GM21515 (cell line): Measurements from ENCODE around the gene OIP5.
"Not testable (repeated sequence)": the region's sequence is repeated elsewhere in the genome, so short reads cannot be mapped to it uniquely, and the experiment has no call there.

ENCODE experiments used
- ATAC-seq: cut with Tn5 transposase; IDR thresholded peaks from one replicate; pipeline ENCODE4 v1.9.1; 2021; ENCODE audit not compliant: unreplicated experiment

Gene OIP5

DNA sequence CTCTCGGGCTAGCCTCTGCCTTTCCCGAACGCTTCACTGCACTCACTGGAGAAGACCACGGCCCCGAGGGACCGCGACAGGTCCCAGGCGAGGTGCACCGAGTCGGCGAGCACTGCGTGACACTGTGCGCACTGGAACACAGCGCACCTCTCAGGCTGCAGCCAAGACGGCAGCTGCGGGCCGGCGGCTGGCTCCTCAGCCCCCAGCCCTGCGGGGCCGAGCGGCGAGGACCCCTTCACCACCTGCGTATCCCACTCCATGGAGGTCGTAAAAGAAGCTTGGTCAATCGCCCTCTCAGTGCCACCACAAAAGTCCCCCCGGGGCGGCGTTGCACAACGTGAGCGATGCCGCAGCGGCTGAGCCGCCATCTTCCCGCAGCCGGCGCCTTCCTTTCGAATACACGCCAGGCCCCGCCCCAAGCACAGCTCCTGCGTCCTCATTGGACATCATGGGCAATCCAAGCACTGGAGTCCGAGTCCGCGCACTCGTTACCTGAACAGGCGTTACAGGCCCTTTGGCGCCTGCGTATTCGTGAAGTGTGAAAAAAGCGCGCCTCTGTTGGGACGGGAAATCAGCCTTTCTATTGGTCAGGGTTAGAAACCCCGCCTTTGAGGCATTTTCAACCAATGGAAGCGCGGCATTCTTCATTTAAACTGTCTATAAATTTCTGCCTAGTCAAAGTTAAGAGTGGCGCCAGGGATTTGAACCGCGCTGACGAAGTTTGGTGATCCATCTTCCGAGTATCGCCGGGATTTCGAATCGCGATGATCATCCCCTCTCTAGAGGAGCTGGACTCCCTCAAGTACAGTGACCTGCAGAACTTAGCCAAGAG lies at the start of gene OIP5, which contains the start of gene NUSAP1:
Gene OIP5, minus strand, starts transcription at position 398 of the 832 bp plus-strand sequence. Its CDS starts 30 bp downstream, at position 368.
Gene NUSAP1, plus strand, starts transcription at position 688 of the 832 bp plus-strand sequence. Its CDS starts 77 bp downstream, at position 765.
- ATAC-seq: peak; percentile 80

DNA sequence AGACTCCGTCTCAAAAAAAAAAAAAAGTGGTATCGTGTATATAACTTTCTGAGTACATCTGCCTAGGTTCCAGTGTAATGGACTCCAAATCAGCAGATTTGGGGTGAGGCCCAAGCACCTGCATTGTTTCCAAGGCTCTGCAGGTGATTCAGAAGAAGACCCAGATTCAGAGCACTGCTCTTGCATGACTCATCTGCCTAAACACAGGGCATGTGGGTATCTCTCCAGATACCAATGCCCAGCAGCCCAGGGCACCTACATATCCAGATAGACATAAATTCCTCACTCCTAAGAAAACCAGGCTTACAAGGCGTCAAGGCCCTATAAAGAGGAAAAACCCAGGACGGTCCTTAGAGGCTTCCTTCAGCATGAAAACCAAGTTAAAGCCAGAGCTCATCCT lies 45.6 kb upstream of the OIP5 start:
- no peak for ATAC-seq

DNA sequence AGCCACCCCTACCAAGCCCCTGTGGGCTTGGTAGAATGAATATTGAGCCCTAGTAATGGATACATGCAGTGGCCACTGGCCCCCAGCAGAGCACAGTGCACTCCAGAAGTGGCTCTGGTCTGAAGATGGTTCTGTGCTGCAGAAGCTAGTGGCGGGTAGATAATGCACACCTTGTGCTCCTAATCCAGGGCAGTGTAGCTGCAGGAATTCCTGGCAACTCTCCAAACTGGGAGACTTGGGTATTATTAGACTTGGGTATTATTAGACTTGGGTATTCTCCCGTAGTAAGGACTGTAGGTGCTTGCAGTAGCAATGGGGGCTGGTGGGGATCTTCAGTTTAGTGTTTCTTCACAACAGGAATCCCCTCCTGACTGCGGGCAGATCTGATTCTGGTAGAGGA lies 35.0 kb upstream of the OIP5 start:
- ATAC-seq: no peak

DNA sequence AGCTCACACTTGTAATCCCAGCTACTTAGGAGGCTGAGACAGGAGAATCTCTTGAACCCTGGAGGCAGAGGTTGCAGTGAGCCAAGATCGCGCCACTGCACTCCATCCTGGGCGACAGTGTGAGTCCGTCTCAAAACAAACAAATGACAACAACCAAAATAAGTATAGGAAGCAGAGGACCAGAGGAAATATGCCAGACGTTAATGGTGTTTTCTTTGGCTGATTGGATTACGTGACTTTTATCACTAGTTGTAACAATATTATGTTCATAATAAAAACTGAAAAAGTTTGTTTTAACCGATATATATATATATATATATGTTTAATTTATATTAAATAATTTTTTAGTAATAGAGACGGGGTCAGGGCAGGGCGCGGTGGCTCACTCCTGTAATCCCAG lies 22.0 kb upstream of the OIP5 start:
- no peak for ATAC-seq

DNA sequence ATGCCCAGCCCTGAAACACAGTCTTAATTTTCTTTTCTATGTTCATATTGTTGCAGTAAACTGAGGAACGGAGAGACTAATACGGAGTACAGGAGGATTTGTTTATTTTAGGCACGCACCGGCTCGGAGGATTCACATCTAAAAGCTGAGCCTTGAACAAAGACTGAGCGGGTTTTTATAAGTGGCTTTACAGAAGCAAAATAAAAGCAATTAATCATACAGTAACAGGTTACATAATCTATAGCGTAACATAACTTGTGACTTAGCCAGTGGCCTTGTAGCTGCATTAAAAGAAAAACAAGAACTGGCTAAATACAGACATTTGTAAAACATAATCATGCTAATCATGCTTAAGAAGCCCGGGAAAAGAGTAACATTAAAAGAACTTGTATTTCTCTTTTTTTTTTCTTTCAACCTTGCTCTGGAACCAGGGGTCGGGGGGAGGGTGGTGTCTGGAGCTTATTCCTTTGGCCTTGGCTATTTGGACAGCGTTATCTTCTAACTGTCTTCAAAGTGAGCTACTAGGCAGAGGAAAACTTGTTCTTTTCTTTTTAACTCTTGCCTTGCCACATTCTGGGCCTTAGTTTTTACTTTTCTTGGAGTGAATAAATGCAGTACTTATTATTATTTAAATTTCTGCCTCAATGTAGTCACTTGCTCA lies 17.8 kb upstream of the OIP5 start:
- ATAC-seq: no peak

DNA sequence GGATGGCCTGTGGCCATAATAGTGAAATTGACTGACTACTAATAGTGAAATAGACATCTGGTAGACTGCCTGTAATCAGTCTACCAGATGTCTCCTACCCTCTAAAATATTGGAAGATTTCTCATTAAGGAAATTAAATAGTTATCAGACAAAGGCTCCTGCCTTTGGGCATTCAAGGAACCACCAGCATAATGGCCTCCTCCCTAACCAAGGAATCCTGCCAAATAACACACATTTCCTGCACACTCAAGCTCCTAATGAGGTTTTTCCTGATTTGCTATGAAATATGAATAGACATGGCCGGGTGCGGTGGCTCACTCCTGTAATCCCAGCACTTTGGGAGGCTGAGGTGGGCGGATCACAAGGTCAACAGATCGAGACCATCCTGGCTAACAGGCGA lies 14.8 kb upstream of the OIP5 start:
- no peak for ATAC-seq

DNA sequence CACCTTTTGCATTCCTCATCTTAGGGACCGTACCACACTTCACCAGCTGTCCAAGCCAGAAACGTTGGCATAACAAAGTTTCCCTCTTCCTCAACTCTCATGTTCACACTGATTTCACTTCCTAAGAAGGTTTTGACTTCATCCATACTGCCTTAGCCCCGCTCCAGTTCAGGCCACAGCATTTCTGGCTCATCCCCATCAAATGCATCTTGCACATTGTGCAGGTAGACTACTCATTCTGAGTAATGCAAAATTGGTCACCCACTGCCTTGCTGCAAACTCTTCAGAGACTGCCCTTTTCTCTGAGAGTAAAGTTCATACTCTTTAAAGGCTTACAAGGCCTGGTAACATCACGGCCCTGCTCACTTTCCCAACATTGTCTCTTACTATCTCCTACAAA lies 9.1 kb upstream of the OIP5 start:
- no peak for ATAC-seq

DNA sequence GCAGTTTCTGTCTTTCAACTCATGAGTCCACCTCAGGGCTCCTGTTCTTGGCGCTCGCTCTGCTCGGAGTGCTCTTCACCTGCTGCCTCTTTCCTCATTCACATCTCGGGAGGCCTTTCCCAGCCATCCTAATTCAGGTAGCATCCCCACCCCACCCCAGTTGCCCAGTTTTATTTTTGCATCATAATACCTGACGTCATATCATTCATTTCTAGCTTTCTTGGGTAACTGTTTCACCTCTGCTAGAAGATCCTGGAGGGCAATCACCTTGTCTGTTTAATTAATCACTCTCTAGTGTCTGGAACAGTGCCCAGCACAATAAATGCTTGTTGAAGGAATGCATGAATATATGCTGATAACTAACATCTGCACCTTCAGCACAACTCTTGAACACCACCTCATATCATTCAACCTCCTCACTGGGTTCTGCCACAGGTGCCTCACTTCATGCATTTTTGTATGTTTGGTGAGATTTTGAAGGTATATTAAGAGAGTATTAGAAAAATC lies 7.9 kb upstream of the OIP5 start:
- no peak for ATAC-seq

DNA sequence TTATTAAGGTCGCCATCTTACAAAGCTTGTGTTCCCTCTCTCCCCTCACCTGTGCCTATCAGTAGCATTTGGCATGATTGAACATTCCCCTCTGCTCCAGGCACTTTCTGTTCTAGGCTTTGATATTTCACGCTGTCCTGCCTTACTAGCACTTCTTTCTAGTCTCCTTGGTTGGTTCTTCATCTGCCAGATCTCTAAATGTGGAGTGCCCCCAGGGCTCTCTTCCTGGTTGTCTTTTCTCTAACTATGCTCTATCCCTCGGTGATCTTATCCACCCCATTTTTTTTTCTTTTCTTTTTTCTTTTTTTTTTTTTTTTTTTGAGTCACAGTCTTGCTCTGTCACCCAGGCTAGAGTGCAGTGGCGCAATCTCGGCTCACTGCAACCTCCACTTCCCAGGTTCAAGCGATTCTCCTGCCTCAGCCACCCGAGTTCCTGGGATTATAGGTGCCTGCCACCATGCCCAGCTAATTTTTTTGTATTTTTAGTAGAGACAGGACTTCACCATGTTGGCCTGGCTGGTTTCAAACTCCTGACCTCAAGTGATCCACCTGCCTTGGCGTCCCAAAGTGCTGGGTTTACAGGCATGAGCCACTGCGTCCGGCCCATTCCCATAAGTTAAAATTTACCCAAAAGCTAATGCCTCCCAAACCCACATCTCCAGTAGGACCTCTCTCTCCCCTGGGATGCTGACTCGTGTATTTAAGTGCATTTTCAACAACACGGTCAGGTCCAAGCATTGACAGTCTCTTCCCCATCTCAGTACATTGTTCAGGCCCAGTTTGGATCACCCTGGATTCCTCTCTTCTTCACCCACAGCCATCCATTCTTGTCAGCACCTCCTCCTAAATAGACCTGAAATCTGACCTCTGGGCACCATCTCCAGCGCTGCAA lies 5.5 kb upstream of the OIP5 start:
- no peak for ATAC-seq

DNA sequence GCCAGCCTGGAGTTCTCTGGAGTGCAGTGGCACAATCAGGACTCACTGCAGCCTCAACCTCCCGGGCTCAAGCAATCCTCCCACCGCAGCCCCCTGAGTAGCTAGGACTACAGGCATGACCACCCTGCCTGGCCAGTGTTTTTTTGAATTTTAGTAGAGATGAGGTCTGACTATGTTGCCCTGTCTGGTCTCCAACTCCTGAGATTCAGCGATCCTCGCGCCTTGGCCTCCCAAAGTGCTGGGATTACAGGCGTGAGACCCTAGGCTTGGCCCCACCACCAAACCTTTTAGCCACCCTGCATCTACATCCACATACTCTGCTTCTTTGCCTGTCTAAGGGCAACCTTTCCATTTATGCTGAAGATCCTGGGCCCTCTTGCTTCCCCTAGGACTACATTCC lies 4.7 kb upstream of the OIP5 start:
- no peak for ATAC-seq

DNA sequence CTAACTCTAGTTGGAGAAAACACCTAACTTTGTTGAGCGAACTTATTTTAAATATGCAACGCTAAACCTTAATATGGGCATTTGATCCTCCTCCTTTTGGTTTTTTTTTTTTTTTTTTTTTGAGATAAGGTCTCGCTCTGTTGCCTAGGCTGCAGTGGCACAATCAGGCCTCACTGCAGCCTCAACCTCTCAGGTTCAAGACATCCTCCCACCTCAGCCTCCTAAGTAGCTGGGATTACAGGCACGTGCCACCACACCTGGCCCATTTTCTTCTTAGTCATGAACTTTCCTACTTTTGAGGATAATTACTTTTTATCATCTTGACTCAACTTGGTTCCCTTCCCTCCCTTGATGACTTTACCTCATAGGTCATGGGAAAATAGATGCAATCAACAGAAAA lies 4.2 kb upstream of the OIP5 start:
- no peak for ATAC-seq

DNA sequence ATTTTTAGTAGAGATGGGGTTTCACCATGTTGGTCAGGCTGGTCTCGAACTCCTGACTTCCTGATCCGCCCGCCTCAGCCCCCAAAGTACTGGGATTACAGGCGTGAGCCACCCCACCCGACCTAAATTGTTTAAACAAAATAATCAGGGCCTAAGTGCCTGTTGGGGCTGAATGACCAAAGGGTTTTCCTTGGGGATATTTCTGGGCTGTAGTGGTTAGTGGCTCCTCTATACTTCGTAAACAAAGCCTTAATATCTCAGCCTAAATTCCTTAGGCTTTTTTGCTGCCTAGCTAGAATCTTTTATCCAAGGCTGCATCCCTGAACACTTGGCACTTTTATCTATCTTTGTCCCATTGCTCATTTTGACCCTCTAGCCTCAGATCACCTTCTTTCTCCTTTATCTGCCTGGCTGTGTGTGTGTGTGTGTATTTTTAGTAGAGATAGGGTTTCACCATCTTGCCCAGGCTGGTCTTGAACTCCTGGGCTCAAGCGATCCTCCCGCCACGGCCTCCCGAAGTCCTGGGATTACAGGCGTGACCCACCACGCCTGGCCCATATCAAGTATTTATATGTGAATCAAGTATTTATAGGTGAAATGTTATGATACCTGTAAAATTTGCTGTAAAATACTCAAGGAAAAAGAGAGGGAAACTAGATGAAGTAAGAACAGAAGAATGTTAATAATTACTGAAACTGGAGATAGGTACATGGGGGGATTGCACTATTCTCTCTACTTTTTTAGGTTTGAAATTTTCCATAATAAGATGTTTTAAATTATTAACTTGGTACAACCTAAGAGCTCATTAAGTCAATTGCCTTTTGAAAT lies 2.1 kb upstream of the OIP5 start:
- no peak for ATAC-seq

DNA sequence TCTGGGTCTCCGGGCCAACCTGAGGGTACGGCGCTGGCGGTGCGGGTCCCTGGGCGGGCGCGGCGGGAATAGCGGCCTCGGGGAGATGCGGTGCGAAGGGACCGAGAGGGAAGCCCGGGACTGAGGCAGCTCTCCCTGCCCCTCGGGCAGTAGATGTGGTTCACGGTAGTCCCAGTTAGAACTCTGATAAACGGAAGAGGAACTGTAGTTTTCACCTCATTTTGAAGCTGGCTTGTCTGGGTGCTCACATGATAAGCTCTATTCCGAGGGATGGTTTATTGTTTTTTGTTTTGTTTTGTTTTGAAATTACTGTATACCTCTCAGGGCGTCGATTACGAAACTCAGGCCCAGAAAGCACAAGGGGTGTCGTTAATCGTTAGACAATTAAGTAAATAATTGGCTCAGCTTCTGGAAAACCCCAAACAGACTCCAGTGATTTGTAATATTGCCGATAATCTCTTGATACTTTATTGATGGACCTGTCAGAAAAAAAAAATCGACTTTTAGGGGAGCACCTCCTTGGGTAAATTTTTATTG lies 703 bp upstream of the OIP5 start:
- no peak for ATAC-seq

DNA sequence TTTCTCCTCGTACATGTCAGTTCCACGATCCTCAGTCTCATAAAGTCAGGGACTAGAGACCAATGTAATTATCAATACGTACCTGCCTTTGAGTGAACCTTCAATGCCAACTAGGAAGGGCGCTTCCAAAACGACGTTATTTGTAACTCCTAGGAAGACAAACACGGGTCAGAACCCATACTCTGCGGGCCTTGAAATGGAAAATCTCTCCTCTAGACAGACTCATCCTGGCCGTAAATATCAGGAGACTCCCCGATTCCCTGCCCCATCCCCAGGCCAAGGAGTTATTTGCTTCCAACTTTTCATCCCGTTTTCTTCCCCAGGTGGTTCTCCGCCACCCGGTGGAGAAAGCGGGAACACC lies 578 bp downstream of the OIP5 start:
- no peak for ATAC-seq

DNA sequence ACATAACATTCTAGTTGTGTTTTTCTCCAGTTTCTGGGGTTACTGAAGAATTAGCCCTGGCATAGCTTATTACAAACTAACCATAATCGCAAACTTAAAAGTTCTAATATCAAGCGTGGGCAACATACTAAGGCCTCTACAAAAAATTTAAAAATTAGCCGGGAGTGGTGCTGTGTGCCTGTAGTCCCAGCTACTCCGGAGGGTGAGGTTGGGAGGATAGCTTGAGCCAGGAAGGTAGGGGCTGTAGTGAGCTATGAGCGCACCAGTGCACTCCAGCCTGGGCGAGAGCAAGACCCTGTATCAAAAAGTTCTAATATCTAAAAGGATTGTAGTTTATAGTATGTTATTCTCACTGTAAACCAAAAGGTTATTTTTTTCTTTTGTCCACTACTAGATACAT lies 1.1 kb downstream of the OIP5 start:
- no peak for ATAC-seq

DNA sequence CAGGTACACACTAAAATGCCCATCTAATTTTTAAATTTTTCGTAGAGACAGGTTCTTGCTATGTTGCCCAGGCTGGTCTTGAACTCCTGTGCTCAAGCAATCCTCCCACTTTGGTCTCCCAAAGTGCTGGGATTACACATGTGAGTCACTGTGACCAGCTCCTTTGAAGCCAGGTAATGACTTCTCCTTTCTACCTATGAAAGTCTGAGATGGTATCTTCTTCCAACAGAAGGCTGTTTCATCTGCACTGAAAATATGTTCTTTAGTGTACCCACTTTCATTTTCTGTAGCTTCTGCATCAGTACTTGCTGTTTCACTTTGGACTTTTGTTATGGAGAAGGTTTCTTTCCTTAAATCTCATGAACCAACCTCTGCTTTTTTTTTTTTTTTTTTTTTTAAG lies 8.8 kb downstream of the OIP5 start:
- no peak for ATAC-seq

DNA sequence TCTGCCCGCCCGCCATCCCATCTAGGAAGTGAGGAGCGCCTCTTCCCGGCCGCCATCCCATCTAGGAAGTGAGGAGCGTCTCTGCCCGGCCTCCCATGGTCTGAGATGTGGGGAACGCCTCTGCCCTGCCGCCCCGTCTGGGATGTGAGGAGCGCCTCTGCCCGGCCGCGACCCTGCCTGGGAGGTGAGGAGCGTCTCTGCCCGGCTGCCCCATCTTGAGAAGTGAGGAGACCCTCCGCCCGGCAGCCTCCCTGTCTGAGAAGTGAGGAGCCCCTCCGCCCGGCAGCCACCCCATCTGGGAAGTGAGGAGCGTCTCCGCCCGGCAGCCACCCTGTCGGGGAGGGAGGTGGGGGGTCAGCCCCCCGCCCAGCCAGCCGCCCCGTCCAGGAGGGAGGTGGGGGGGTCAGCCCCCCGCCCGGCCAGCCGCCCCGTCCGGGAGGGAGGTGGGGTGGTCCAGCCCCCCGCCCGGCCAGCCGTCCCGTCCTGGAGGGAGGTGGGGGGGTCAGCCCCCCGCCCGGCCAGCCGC lies 11.5 kb downstream of the OIP5 start:
- ATAC-seq: not testable (repeated sequence)

DNA sequence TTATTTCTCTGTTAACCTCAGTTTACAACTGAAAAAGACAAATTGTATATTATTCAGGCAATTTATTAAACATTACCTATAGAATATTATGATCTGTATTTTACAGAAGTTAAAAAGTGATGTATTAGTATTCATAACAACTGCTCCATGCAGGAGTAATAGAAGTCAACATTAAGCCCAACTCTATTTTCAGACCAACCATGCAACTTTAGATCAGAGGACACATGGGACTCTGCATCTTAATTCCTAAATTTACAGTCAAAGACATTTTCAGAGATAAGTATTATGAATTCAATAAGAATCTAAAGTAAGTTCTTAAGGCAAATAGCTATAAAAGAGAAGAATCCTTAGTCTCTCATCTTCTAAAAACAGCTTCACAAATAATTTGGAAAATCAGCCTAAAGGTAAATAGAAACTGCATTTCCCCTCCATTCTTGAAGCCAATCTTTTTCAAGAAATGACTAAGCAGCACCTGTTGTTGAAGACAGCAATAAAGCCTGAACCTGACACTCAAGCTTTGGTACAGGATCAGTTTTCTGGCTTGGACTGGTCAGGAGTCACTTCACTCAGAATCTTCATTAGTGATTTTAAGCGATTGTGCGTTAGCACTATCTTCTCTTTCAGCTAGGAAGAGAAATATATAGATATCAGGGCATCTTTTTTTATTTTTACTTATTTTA lies 23.0 kb downstream of the OIP5 start:
- no peak for ATAC-seq

DNA sequence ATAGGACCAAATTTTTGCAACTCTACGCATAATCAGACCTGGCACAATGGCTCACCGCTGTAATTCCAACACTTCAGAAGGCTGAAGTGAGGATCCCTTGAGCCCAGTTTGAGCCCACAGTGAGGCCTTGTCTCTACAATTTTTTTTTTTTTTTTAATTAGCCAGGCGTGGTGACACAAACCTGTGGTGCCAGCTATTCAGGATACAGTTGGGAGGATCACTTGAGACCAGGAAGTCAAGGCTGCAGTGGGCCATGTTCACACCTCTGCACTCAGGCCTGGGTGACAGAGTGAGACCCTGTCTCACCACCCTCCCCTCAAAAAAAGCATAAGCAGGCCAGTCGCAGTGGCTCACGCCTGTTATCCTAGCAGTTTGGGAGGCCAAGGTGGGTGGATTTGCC lies 24.7 kb downstream of the OIP5 start:
- ATAC-seq: no peak
